ENCODE results near the gene STAC. TPM values are rescaled to one million over a fixed set of nuclear protein-coding genes. Genes with fewer than 3 reads are reported as not detected.

STAC gene
- total and polyA plus RNA-seq, 12 donors, result 0.13 to 1.5 (median 0.42) TPM

- no peaks in the 10 kb centered on the region for H3K4me1 ChIP-seq
- H3K9me3 ChIP-seq, result peaks cover 0 to 10% (median 2%) of the 10 kb centered on the region in 11 donors
- H3K27me3 ChIP-seq, result no peaks in the 10 kb centered on the region
- no peak overlapping the region for H3K4me3 ChIP-seq
- H3K36me3 ChIP-seq, result no peaks in the 10 kb centered on the region
- 82 to 95% methylated on average over 4 of the region's 4 CpGs for WGBS, 2 donors
- no peak overlapping the region for H3K27ac ChIP-seq
- intact Hi-C loops (cut with DNase I), result no loop called here
- DNase-seq (no peak), ATAC-seq (no peak)
- TF ChIP-seq, protein P1, sequence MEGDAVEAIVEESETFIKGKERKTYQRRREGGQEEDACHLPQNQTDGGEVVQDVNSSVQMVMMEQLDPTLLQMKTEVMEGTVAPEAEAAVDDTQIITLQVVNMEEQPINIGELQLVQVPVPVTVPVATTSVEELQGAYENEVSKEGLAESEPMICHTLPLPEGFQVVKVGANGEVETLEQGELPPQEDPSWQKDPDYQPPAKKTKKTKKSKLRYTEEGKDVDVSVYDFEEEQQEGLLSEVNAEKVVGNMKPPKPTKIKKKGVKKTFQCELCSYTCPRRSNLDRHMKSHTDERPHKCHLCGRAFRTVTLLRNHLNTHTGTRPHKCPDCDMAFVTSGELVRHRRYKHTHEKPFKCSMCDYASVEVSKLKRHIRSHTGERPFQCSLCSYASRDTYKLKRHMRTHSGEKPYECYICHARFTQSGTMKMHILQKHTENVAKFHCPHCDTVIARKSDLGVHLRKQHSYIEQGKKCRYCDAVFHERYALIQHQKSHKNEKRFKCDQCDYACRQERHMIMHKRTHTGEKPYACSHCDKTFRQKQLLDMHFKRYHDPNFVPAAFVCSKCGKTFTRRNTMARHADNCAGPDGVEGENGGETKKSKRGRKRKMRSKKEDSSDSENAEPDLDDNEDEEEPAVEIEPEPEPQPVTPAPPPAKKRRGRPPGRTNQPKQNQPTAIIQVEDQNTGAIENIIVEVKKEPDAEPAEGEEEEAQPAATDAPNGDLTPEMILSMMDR (IDR thresholded peaks at IDR 0.05), result no peak
Observed at GRCh38 chr3:36364260-36364659, 16.0 kb upstream of the STAC start.

DNA sequence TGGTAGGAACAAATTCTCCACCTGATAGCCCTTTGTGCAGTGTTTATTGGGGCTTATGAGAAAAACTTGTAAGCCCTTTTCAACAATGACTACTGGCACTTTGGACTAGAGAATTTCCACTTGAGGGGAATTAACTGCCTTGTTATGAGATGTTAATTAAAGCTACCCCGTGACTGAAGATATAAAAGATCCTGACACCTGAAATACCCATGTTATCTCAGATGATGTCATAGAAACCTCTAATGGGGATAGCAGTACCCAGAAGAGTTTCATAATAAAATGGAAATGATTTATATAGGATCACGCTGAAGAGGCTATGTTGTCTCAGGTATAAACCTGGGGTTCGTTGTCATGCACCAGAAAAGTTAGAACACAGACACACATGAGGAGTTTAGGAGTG lies 14.5 kb upstream of the STAC start:
- Histone ChIP-seq H3K9me3 (peaks cover 0 to 2% (median 0%) of the 10 kb centered on the region in 11 donors), H3K36me3 (no peaks in the 10 kb centered on the region), H3K4me3 (no peak overlapping the region), H3K27me3 (no peaks in the 10 kb centered on the region), H3K4me1 (no peaks in the 10 kb centered on the region), H3K27ac (no peak overlapping the region)
- ATAC-seq, result no peak
- 74 to 79% methylated on average over 3 of the region's 3 CpGs for WGBS, 2 donors
- intact Hi-C loops (cut with DNase I), result no loop called here
- DNase-seq, result no peak
- TF ChIP-seq, protein P1 (IDR thresholded peaks at IDR 0.05), result no peak

- TF ChIP-seq, protein P1 (IDR thresholded peaks at IDR 0.05), result no peak
- ATAC-seq (no peak), DNase-seq (no peak)
- no peaks in the 10 kb centered on the region for H3K27me3 ChIP-seq
- no peaks in the 10 kb centered on the region for H3K4me1 ChIP-seq
- no peaks in the 10 kb centered on the region for H3K36me3 ChIP-seq
- H3K27ac ChIP-seq, result no peak overlapping the region
- H3K4me3 ChIP-seq, result no peak overlapping the region
- H3K9me3 ChIP-seq, result peaks cover 0 to 2% (median 0%) of the 10 kb centered on the region in 11 donors
- intact Hi-C loops (cut with DNase I), result no loop called here
- WGBS, 2 donors, result 86 to 94% methylated on average over 4 of the region's 4 CpGs
Observed at GRCh38 chr3:36366308-36366707, 14.0 kb upstream of the STAC start.

GRCh38 chr3:36367912-36368573 lies 12.3 kb upstream of the STAC start:
- Histone ChIP-seq H3K4me3 (no peak overlapping the region), H3K4me1 (no peaks in the 10 kb centered on the region), H3K9me3 (peaks cover 0 to 2% (median 0%) of the 10 kb centered on the region in 11 donors), H3K36me3 (no peaks in the 10 kb centered on the region), H3K27me3 (no peaks in the 10 kb centered on the region), H3K27ac (no peak overlapping the region)
- DNase-seq, result no peak
- ATAC-seq, result no peak
- intact Hi-C loops (cut with DNase I), result no loop called here
- TF ChIP-seq, protein P1 (IDR thresholded peaks at IDR 0.05), result no peak
- WGBS, 2 donors, result 95% methylated on average over 3 of the region's 3 CpGs
